ENCODE data around the gene TXNDC11.

- TF ChIP-seq EZH2 (IDR thresholded peaks at IDR 0.05; ENCODE audit: insufficient read depth, poor library complexity, severe bottlenecking): no peak
- no peak for TF ChIP-seq EZH2phosphoT487 (IDR thresholded peaks at IDR 0.05; ENCODE audit: insufficient read depth, low read depth)
Observed at GRCh38 chr16:11727796-11728543, 14.7 kb downstream of the TXNDC11 start.

All from GM23248 (cell line).